ENCODE measurements around the gene KHDRBS1.

KHDRBS1 gene

GRCh38 chr1:32013386-32014198, at the start of gene KHDRBS1:
TSS of gene KHDRBS1 (plus strand) at chr1:32013868. CDS start at chr1:32013996, 128 bp downstream.
- peak; percentile 99 for DNase-seq (ENCODE audit: low read depth in 2 of 2)
- no peak for TF ChIP-seq CTCF (IDR thresholded peaks at IDR 0.05; ENCODE audit: low read depth, low read length)
- H3K4me3 ChIP-seq (replicated peaks in 1 of 2; ENCODE audit: low read depth in 2 of 2, low read length in 2 of 2): peak within 1 kb of the TSS; percentile 99 to 100

GRCh38 chr1:31970873-31971272, 42.8 kb upstream of the KHDRBS1 start:
- TF ChIP-seq CTCF (IDR thresholded peaks at IDR 0.05; ENCODE audit: low read depth, low read length): no peak
- H3K4me3 ChIP-seq (replicated peaks in 1 of 2; ENCODE audit: low read depth in 2 of 2, low read length in 2 of 2): no peak overlapping the region

GRCh38 chr1:31976401-31976800, 37.3 kb upstream of the KHDRBS1 start:
- peak in 1 of 2 donors; percentile 53 for DNase-seq (ENCODE audit: low read depth in 2 of 2)
- TF ChIP-seq CTCF (IDR thresholded peaks at IDR 0.05; ENCODE audit: low read depth, low read length): no peak
- no peak overlapping the region for H3K4me3 ChIP-seq (replicated peaks in 1 of 2; ENCODE audit: low read depth in 2 of 2, low read length in 2 of 2)

More at GRCh38 chr1:31970873-31971272, 42.8 kb upstream of the KHDRBS1 start:
- DNase-seq (ENCODE audit: low read depth in 2 of 2): no peak

- H3K4me3 ChIP-seq (replicated peaks in 1 of 2; ENCODE audit: low read depth in 2 of 2, low read length in 2 of 2): no peak overlapping the region
- DNase-seq (ENCODE audit: low read depth in 2 of 2): peak; percentile 72 to 85
- TF ChIP-seq CTCF (IDR thresholded peaks at IDR 0.05; ENCODE audit: low read depth, low read length): peak; percentile 54
These were observed 36.1 kb upstream of the KHDRBS1 start for GRCh38 chr1:31977385-31978131.

GRCh38 chr1:31978843-31979400, 34.7 kb upstream of the KHDRBS1 start:
- no peak for TF ChIP-seq CTCF (IDR thresholded peaks at IDR 0.05; ENCODE audit: low read depth, low read length)
- no peak for DNase-seq (ENCODE audit: low read depth in 2 of 2)
- no peak overlapping the region for H3K4me3 ChIP-seq (replicated peaks in 1 of 2; ENCODE audit: low read depth in 2 of 2, low read length in 2 of 2)

GRCh38 chr1:31980835-31981455, 32.7 kb upstream of the KHDRBS1 start:
- no peak overlapping the region for H3K4me3 ChIP-seq (replicated peaks in 1 of 2; ENCODE audit: low read depth in 2 of 2, low read length in 2 of 2)
- DNase-seq (ENCODE audit: low read depth in 2 of 2): no peak
- no peak for TF ChIP-seq CTCF (IDR thresholded peaks at IDR 0.05; ENCODE audit: low read depth, low read length)
